Measurements from ENCODE around the gene FOXP1.

DNA sequence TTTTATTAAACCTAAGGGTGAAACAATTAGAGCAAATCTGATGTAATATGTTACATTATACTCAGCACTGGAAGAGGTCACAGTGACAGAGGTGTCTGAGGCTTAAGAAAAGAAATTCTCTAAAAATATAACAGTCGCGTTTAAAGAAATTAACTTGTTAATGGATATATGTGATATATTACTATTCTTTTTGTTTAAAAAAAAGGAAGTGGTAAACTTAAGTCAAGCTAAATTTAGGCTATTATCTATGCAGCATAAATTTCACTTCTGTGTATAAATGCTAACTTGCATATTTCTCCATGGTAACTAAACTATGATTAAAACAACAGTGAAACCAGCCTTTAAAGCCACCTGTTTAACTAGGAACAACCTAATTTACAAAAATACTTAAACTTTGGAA lies 191.3 kb downstream of the FOXP1 start:
- TF ChIP-seq CTCF (IDR thresholded peaks at IDR 0.05) (no peak), EP300 (IDR thresholded peaks at IDR 0.05) (no peak)

All from esophagus muscularis mucosa (tissue), 3 donors.